ENCODE results near the gene PTCH1.

Gene PTCH1

GRCh38 chr9:95435074-95435728 is 81.6 kb downstream of the PTCH1 start:
- DNase-seq = no peak

GRCh38 chr9:95434116-95435073 is 82.4 kb downstream of the PTCH1 start:
- no peak for DNase-seq

GRCh38 chr9:95433096-95433819 is 83.5 kb downstream of the PTCH1 start:
- no peak for DNase-seq

- DNase-seq = no peak
Observed at GRCh38 chr9:95431286-95431685, 85.5 kb downstream of the PTCH1 start.

- DNase-seq = no peak
Observed at GRCh38 chr9:95429948-95430620, 86.7 kb downstream of the PTCH1 start.

- DNase-seq = no peak
Observed at GRCh38 chr9:95429096-95429495, 87.7 kb downstream of the PTCH1 start.

GRCh38 chr9:95425910-95426551 is 90.7 kb downstream of the PTCH1 start:
- DNase-seq = peak; percentile 28

GRCh38 chr9:95422650-95423049 is 94.1 kb downstream of the PTCH1 start:
- DNase-seq = no peak

- no peak for DNase-seq
Observed at GRCh38 chr9:95420518-95420917, 96.3 kb downstream of the PTCH1 start.

- DNase-seq = no peak
Observed at GRCh38 chr9:95419444-95419843, 97.3 kb downstream of the PTCH1 start.

GRCh38 chr9:95415158-95415557 is 101.6 kb downstream of the PTCH1 start:
- DNase-seq = no peak

GRCh38 chr9:95413793-95414192 is 103.0 kb downstream of the PTCH1 start:
- no peak for DNase-seq

- DNase-seq = no peak
Observed at GRCh38 chr9:95411054-95411892, 105.5 kb downstream of the PTCH1 start.

- no peak for DNase-seq
Observed at GRCh38 chr9:95409650-95410426, 106.9 kb downstream of the PTCH1 start.

GRCh38 chr9:95407524-95407923 is 109.2 kb downstream of the PTCH1 start:
- DNase-seq = no peak

- no peak for DNase-seq
Observed at GRCh38 chr9:95406121-95406520, 110.7 kb downstream of the PTCH1 start.

GRCh38 chr9:95399261-95399660 is 117.5 kb downstream of the PTCH1 start:
- no peak for DNase-seq

Data from stimulated activated CD8-positive, alpha-beta memory T cell treated with anti-CD3 and anti-CD28 coated beads, Interleukin-4, amount 100 ng/mL, for 48 hours (primary cell).